Measurements from ENCODE around the gene NR6A1.

Gene NR6A1

GRCh38 chr9:124477211-124477647 lies 293.9 kb downstream of the NR6A1 start:
- TF ChIP-seq ZFX (IDR thresholded peaks at IDR 0.05; ENCODE audit: borderline replicate concordance) (no peak), CTCF (IDR thresholded peaks at IDR 0.05) (no peak)
- H3K27ac ChIP-seq: no peak overlapping the region

DNA sequence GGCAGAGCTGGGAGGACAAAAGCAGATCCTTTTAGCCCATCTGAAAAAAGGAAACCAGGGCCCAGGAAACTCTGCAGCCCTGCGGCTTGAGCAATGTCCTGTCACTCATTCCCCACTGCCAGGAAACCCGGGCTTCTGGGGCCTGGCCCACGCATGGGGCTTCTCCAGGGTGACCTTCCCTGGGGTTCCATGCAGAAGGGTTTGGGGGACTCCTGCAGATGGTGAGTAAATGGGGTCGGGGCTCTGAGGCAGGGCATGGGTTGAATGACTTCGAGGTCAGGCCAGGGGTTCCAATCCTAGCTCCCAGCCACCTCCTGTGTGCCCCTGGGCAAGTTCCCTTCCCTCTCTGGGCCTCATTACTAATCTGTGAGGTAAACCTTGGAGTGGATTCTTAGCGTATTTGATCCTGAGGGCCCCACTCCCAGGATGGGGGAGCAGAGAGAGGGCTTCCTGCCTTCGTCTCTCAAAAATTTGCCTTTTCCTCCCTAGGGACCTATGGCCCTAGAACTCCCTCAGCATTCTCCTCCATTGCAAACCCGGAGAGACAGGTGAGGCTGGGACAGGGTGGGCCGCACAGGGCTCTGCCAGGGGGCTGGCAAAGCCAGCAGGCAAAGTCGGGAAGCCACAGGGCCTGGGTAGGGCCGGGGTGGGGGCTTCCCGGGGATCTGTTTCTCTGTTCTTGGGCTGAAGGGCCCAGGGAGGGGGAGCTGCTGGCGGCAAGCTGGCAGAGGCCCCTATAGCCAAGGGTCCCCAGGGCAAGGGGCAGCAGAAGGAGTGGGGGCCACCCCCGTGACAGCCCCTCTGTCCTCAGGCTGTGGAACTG lies 295.0 kb downstream of the NR6A1 start:
- TF ChIP-seq ZFX (IDR thresholded peaks at IDR 0.05; ENCODE audit: borderline replicate concordance) (no peak), CTCF (IDR thresholded peaks at IDR 0.05) (no peak)
- H3K27ac ChIP-seq: no peak overlapping the region

GRCh38 chr9:124475158-124475867 lies 295.8 kb downstream of the NR6A1 start:
- TF ChIP-seq ZFX (IDR thresholded peaks at IDR 0.05; ENCODE audit: borderline replicate concordance) (no peak), CTCF (IDR thresholded peaks at IDR 0.05) (no peak)
- no peak overlapping the region for H3K27ac ChIP-seq

GRCh38 chr9:124474151-124474550 lies 297.0 kb downstream of the NR6A1 start:
- H3K27ac ChIP-seq: no peak overlapping the region
- TF ChIP-seq ZFX (IDR thresholded peaks at IDR 0.05; ENCODE audit: borderline replicate concordance) (no peak), CTCF (IDR thresholded peaks at IDR 0.05) (no peak)

DNA sequence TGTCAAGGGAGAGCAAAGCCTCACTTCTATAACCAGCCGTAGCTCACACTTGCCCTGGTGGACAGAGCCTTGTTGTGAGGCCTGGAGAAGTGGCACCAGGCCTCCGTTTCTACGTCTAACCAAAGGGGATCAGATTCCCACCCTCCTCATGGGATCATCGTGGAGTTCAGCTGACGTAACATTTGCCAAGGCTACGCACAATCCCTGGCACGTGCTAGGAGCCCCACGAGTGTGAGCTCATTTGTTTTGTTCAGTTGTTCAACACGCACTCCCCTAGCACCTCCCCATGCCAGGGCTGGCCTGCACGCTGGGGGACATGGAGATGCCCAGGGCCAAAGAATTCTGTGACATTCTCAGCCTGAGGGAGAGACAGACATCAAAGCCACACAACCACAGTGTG lies 297.8 kb downstream of the NR6A1 start:
- H3K27ac ChIP-seq: no peak overlapping the region
- no peak for TF ChIP-seq ZFX (IDR thresholded peaks at IDR 0.05; ENCODE audit: borderline replicate concordance)

GRCh38 chr9:124472770-124473169 lies 298.3 kb downstream of the NR6A1 start:
- TF ChIP-seq CTCF (IDR thresholded peaks at IDR 0.05) (no peak), ZFX (IDR thresholded peaks at IDR 0.05; ENCODE audit: borderline replicate concordance) (no peak)
- H3K27ac ChIP-seq: no peak overlapping the region

GRCh38 chr9:124471761-124472160 lies 299.4 kb downstream of the NR6A1 start:
- H3K27ac ChIP-seq: no peak overlapping the region
- no peak for TF ChIP-seq CTCF (IDR thresholded peaks at IDR 0.05)
- no peak for TF ChIP-seq ZFX (IDR thresholded peaks at IDR 0.05; ENCODE audit: borderline replicate concordance)

Data from 22Rv1 (cell line).